Skeletal muscle satellite cell (primary cell): ENCODE results near the gene SV2A.
"Not testable (repeated sequence)": the region's sequence is repeated elsewhere in the genome, so short reads cannot be mapped to it uniquely, and the experiment has no call there.

Source experiments
- H3K27me3 ChIP-seq: 2 replicates; pipeline ENCODE4 v1.7.0; 2013; ENCODE audit warnings: low read length; ENCODE audit not compliant: control insufficient read depth, insufficient read depth
- H3K36me3 ChIP-seq: 2 replicates; pipeline ENCODE4 v1.7.0; 2013; ENCODE audit warnings: mild to moderate bottlenecking, control low read depth, low read length; ENCODE audit not compliant: insufficient read depth
- H3K4me1 ChIP-seq: 2 replicates; pipeline ENCODE4 v1.7.0; 2013; ENCODE audit warnings: low read length; ENCODE audit not compliant: control insufficient read depth, insufficient read depth
- H3K4me2 ChIP-seq: 2 replicates; pipeline ENCODE4 v1.7.0; 2013; ENCODE audit warnings: mild to moderate bottlenecking, low read length
- H3K4me3 ChIP-seq: 2 replicates; pipeline ENCODE4 v1.7.0; 2013; ENCODE audit warnings: low read length
- H3K9ac ChIP-seq: 2 replicates; pipeline ENCODE4 v1.7.0; 2013; ENCODE audit warnings: mild to moderate bottlenecking, low read depth, low read length, moderate library complexity
- H3K9me3 ChIP-seq: replicated peaks from 2 replicates; pipeline ENCODE4 v1.7.0; 2013; ENCODE audit warnings: mild to moderate bottlenecking, control low read depth, low read length

Gene SV2A

DNA sequence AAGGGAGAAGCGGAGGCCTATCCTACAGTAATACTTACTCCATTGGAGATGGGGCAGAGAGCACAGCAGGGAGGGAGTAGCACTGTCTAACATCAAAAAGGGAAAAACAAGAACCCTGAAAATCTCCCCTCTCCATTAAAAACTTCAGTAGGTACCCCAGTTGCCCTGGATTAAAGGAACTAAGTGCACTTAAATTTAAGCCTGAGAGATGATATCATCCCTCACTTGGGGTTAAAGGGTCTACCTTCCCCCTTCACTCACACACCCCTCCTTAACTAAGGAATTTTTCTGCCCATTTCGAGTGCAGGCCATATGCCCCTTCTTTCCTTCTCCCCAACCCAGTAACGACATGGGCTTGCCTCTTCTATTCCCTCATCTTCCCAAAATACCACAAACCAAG lies 22.8 kb upstream of the SV2A start:
- peaks cover 39% of the 10 kb centered on the region for H3K4me1 ChIP-seq

GRCh38 chr1:149938668-149939003 lies 21.0 kb upstream of the SV2A start:
- Histone ChIP-seq H3K4me3 (peak overlapping the region; percentile 36), H3K4me2 (peak overlapping the region; percentile 76), H3K4me1 (peaks cover 39% of the 10 kb centered on the region)
- not testable (repeated sequence) for H3K9me3 ChIP-seq, H3K9ac ChIP-seq, H3K36me3 ChIP-seq, H3K27me3 ChIP-seq

More for the DNA sequence above, 22.8 kb upstream of the SV2A start:
- Histone ChIP-seq H3K9ac (no peak overlapping the region), H3K4me3 (no peak overlapping the region), H3K27me3 (no peaks in the 10 kb centered on the region), H3K4me2 (no peak overlapping the region), H3K9me3 (no peaks in the 10 kb centered on the region), H3K36me3 (peaks cover 18% of the 10 kb centered on the region)

GRCh38 chr1:149937759-149938158 lies 20.1 kb upstream of the SV2A start:
- Histone ChIP-seq H3K4me2 (no peak overlapping the region), H3K9ac (no peak overlapping the region), H3K4me3 (no peak overlapping the region), H3K4me1 (peaks cover 39% of the 10 kb centered on the region), H3K27me3 (no peaks in the 10 kb centered on the region), H3K36me3 (no peaks in the 10 kb centered on the region), H3K9me3 (no peaks in the 10 kb centered on the region)

- peaks cover 39% of the 10 kb centered on the region for H3K4me1 ChIP-seq
- H3K36me3 ChIP-seq = no peaks in the 10 kb centered on the region
- no peaks in the 10 kb centered on the region for H3K9me3 ChIP-seq
- peak overlapping the region; percentile 97 for H3K4me2 ChIP-seq
- H3K4me3 ChIP-seq = peak overlapping the region; percentile 84
- H3K9ac ChIP-seq = peak overlapping the region; percentile 78
- no peaks in the 10 kb centered on the region for H3K27me3 ChIP-seq
These were observed 19.5 kb upstream of the SV2A start for GRCh38 chr1:149936992-149937705.

DNA sequence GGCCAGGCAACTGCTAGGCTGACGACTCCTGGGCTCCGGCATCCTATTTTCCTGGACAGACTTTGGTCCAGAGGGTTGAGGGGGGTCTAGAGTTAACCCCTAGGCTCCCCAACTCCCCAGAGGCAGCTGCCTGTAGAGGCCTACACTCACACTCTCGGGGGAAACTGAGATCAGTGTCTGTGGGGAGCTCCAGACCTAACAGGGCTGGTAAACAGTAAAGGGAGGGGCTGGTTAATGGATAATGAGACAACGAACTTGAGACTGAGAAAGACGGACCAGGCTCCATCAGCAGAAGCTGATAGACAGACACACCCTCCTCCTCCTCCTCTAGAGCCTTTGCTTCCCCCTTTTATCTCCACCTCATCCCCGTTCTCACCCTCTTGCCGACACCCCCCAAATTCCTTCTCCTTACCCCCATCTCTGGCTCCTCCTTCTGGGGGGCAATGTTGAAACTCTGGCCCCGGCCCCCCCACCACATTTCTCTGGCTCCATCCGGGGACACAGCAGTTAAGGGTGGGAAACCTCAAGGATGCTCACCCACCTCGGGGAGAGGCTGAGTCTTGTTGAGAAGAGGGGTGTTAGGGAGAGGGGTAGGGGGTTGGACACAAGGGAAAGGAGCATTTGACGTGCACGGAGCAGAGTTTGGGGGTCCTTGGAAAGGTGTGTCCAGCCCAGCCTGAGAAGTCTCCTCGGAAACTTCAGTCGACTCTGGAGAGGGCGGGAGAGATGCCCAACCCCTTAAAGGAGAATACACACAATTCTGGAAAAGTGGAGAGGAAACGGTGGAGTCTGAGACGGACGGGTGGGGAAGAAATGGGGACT lies 18.7 kb upstream of the SV2A start, which contains the start of gene MTMR11:
TSS of gene MTMR11 (minus strand) at position 710 of the 822 bp plus-strand sequence. CDS start at position 478, 232 bp downstream.
- Histone ChIP-seq H3K36me3 (peaks cover 4% of the 10 kb centered on the region), H3K4me1 (peaks cover 44% of the 10 kb centered on the region), H3K4me2 (peak within 1 kb of the TSS; percentile 97)

DNA sequence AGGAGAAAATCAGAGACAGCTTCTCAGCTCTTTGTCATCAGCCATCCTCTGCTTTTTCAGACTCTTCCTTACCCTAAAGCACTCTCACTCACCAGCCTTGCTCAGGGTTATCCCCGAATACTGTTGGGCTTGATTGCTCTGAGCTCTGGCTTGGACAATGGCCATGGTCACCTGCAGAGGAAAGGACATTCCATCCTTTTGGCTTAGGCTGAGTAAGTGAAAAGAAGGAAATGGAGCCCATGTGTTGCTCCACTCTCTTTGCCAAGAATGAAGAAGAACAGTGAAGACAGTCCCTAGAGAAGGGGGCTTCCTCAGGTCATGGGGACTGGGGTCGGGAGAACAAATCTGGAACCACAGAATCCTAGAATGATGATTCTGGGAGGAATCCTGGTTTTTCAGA lies 16.7 kb upstream of the SV2A start:
- Histone ChIP-seq H3K4me2 (no peak overlapping the region), H3K9ac (no peak overlapping the region), H3K27me3 (no peaks in the 10 kb centered on the region), H3K36me3 (peaks cover 13% of the 10 kb centered on the region), H3K4me1 (peaks cover 45% of the 10 kb centered on the region), H3K9me3 (no peaks in the 10 kb centered on the region), H3K4me3 (no peak overlapping the region)

More for the DNA sequence above, 18.7 kb upstream of the SV2A start, which contains the start of gene MTMR11:
- Histone ChIP-seq H3K9ac (peak within 1 kb of the TSS; percentile 78), H3K4me3 (peak within 1 kb of the TSS; percentile 84), H3K9me3 (no peaks in the 10 kb centered on the region), H3K27me3 (no peaks in the 10 kb centered on the region)

- Histone ChIP-seq H3K9ac (no peak overlapping the region), H3K4me2 (no peak overlapping the region), H3K9me3 (no peaks in the 10 kb centered on the region), H3K36me3 (peaks cover 15% of the 10 kb centered on the region), H3K27me3 (no peaks in the 10 kb centered on the region), H3K4me1 (peaks cover 42% of the 10 kb centered on the region), H3K4me3 (no peak overlapping the region)
These were observed 15.6 kb upstream of the SV2A start for GRCh38 chr1:149933208-149933607.

- Histone ChIP-seq H3K36me3 (peaks cover 15% of the 10 kb centered on the region), H3K9ac (no peak overlapping the region), H3K9me3 (no peaks in the 10 kb centered on the region), H3K4me3 (no peak overlapping the region), H3K4me2 (no peak overlapping the region), H3K27me3 (no peaks in the 10 kb centered on the region), H3K4me1 (peaks cover 38% of the 10 kb centered on the region)
These were observed 14.8 kb upstream of the SV2A start for GRCh38 chr1:149932474-149932873.

DNA sequence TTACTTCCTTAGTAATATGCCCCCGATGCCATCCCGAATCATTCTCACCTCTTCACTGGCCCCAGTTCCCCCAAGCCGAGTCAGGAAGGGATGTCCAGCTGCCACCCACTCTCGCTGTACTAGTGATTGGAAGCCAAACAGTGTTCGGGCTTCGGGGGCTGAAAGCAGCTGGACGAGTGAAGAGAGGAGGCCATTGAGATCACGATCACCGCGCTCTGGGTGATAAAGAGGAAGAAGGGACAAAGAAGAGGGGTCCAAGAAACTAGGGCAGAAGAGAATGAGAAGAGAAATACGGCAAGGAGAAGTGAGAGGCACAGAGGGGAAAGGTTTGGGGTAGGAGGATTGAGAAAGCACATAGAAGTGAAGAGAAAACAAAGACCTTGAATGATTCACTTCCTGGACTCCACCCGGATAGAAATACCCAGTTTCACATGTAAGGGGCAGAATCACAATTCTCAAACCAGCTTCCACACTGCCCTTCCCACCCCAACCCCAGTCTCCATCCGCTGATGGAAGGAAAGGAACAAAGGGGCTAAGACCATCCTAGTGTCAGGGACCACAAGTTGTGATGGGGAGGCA lies 13.7 kb upstream of the SV2A start:
- Histone ChIP-seq H3K36me3 (peaks cover 16% of the 10 kb centered on the region), H3K27me3 (no peaks in the 10 kb centered on the region), H3K9me3 (no peaks in the 10 kb centered on the region), H3K4me3 (no peak overlapping the region), H3K9ac (no peak overlapping the region), H3K4me1 (peaks cover 33% of the 10 kb centered on the region), H3K4me2 (peak overlapping the region; percentile 56)

DNA sequence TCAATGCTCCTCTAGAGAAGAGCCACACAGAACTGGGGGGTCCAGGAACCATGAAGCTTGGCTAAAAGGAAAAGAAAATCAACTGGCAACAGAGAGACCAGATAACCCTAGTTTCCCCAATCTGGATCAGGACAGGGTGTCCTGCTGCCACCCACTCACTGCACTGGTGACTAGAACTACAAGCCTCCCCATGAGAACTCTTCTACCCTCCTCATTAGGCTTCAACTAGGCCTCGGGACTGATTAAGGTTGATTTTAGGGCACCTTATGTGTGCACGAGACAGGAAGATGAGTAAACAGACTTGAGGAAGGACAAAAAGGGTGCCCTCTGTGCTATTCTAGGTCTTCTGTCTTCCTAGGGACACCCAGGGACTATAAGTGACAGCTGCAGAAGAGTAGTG lies 12.2 kb upstream of the SV2A start:
- Histone ChIP-seq H3K36me3 (peaks cover 31% of the 10 kb centered on the region), H3K9me3 (no peaks in the 10 kb centered on the region), H3K4me1 (peaks cover 39% of the 10 kb centered on the region), H3K27me3 (no peaks in the 10 kb centered on the region), H3K9ac (no peak overlapping the region), H3K4me3 (no peak overlapping the region), H3K4me2 (no peak overlapping the region)

DNA sequence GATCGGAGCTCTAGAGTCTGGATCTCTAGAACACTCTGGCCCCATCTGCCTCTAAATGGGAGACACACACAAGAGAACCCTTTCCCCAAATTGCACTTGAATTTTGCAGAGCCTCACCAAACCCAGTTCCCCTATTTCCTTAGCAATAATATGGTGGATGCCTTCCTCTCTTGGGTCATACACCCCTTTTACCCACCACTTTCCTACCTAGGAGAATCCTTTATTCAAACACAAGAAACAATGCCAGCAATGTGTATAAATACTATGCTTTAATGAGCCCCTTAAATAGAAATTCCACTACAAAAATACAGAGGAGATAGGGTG lies 10.7 kb upstream of the SV2A start:
- Histone ChIP-seq H3K9ac (peak overlapping the region; percentile 95), H3K9me3 (no peaks in the 10 kb centered on the region), H3K4me1 (peaks cover 44% of the 10 kb centered on the region), H3K4me3 (peak overlapping the region; percentile 95), H3K4me2 (peak overlapping the region; percentile 95), H3K27me3 (no peaks in the 10 kb centered on the region), H3K36me3 (peaks cover 46% of the 10 kb centered on the region)
